HepG2 (cell line): ENCODE results near the gene TMEM237. TPM values are rescaled to one million over a fixed set of nuclear protein-coding genes. Genes with fewer than 3 reads are reported as not detected.
A peak's percentile ranks its signal among the peaks of the same experiment; 100 is the strongest.

Source experiments
- ATAC-seq: fragments of 200-7000 bp; cut with Tn5 transposase; 3 replicates; pipeline ENCODE4 v1.9.1; 2020; ENCODE audit warnings: mild to moderate bottlenecking, moderate library complexity
- BruUV-seq: library from RNA; stranded (reverse); fragments of 400-500 nt; replicated peaks from 2 replicates; lab custom pipeline; 2021; lab: Mats Ljungman, UMichigan
- CTCF ChIA-PET: fragments of 300-600 bp; formaldehyde crosslinking; extraction: SDS; loops from one replicate; lab custom pipeline; 2021; ENCODE audit warnings: low total read pairs, inconsistent platforms, low intra/inter-chr PET ratio; lab: Yijun Ruan, JAX
- POLR2A ChIA-PET: fragments of 350-600 bp; sonication (Branson Sonifier 250); formaldehyde crosslinking; loops from one replicate; lab custom pipeline; 2020; ENCODE audit warnings: antibody characterized with exemption, inconsistent platforms; lab: Yijun Ruan, JAX
- DNase-seq: peaks from one replicate; pipeline ENCODE4 v3.0.0-alpha.2; 2015; ENCODE audit warnings: low spot score
- FAIRE-seq: peaks from 3 replicates; lab custom pipeline; 2011; peaks lifted over from hg19 to GRCh38; lab: Jason Lieb, UNC
- H2AFZ ChIP-seq: one replicate; pipeline ENCODE4 v1.6.1; 2011; ENCODE audit warnings: low read length, inconsistent platforms
- H3K27ac ChIP-seq: fragments of 300-600 bp; 3 replicates; pipeline ENCODE4 v1.8.0; 2011; ENCODE audit warnings: mixed run types, mild to moderate bottlenecking, mixed read lengths, low read length, inconsistent platforms; ENCODE audit not compliant: insufficient read depth; ENCODE audit errors: extremely low read length
- H3K27me3 ChIP-seq, 2 experiments: fragments of 200-600 bp in 1 of 2; 2 replicates in 1 of 2; 3 replicates in 1 of 2; pipeline versions ENCODE4 v1.6.0 to v1.8.0; 2011; ENCODE audit warnings: low read length in 2 of 2, mild to moderate bottlenecking in 2 of 2, moderate library complexity in 2 of 2, inconsistent platforms in 1 of 2; ENCODE audit not compliant: insufficient read depth in 2 of 2, control insufficient read depth in 1 of 2
- H3K36me3 ChIP-seq, 2 experiments: fragments of 200-600 bp in 1 of 2; replicated peaks in 1 of 2; 2 replicates in 1 of 2; 3 replicates in 1 of 2; pipeline versions ENCODE4 v1.5.1 to v1.8.0; 2011; ENCODE audit warnings: low read length in 2 of 2, inconsistent platforms in 1 of 2; ENCODE audit not compliant: insufficient read depth in 2 of 2, control insufficient read depth in 1 of 2
- H3K4me1 ChIP-seq: 2 replicates; pipeline ENCODE4 v1.5.1; 2012; ENCODE audit warnings: low read length, inconsistent platforms; ENCODE audit not compliant: insufficient read depth
- H3K4me2 ChIP-seq: 2 replicates; pipeline ENCODE4 v1.6.0; 2011; ENCODE audit warnings: low read depth, low read length, inconsistent platforms
- H3K4me3 ChIP-seq, 3 experiments: fragments of 200-600 bp in 1 of 3; sonication (generic), shearing (Covaris generic) in 1 of 3; replicated peaks in 1 of 3; 2 replicates each; pipeline ENCODE4 v1.5.1; 2011 to 2016; ENCODE audit warnings: low read length in 3 of 3, inconsistent platforms in 2 of 3, low read depth in 2 of 3, mild to moderate bottlenecking in 2 of 3, control low read depth in 1 of 3, mixed read lengths in 1 of 3; ENCODE audit not compliant: insufficient read depth in 1 of 3
- H3K79me2 ChIP-seq: one replicate; pipeline ENCODE4 v1.6.1; 2011; ENCODE audit warnings: low read length, inconsistent platforms; ENCODE audit not compliant: insufficient read depth
- H3K9ac ChIP-seq: 2 replicates; pipeline ENCODE4 v1.6.0; 2011; ENCODE audit warnings: mild to moderate bottlenecking, low read depth, low read length, inconsistent platforms; ENCODE audit not compliant: insufficient read depth
- H3K9me3 ChIP-seq: 2 replicates; pipeline ENCODE4 v1.5.1; 2012; ENCODE audit warnings: mild to moderate bottlenecking, low read length
- H4K20me1 ChIP-seq: 2 replicates; pipeline ENCODE4 v1.6.0; 2011; ENCODE audit warnings: inconsistent platforms, mild to moderate bottlenecking, low read length, moderate library complexity; ENCODE audit not compliant: insufficient read depth
- ATF7 ChIP-seq, 2 experiments: fragments of 450-650 bp in 1 of 2; sonication (generic) in 1 of 2; formaldehyde crosslinking in 1 of 2; IDR thresholded peaks; 2 replicates each; pipeline versions ENCODE4 v1.4.0 to v1.6.1; 2016 to 2020; ENCODE audit warnings: antibody characterized with exemption in 1 of 2, mild to moderate bottlenecking in 1 of 2, missing genetic modification reagents in 1 of 2
- MAFF ChIP-seq: IDR thresholded peaks from 2 replicates; pipeline ENCODE4 v1.6.1; 2011; ENCODE audit warnings: low read depth, low read length, improper control_type of control experiment
- MAFK ChIP-seq, 2 experiments: IDR thresholded peaks in 1 of 2; conservative IDR thresholded peaks in 1 of 2; 2 replicates each; pipeline ENCODE4 v1.6.1; 2011; ENCODE audit warnings: improper control_type of control experiment in 2 of 2, low read length in 2 of 2
- TMF1 ChIP-seq: sonication (generic); formaldehyde crosslinking; IDR thresholded peaks from 2 replicates; pipeline ENCODE4 v1.8.1; 2022; ENCODE audit warnings: low read depth, missing genetic modification reagents
- ZNF589 ChIP-seq: sonication (generic); formaldehyde crosslinking; conservative IDR thresholded peaks from 2 replicates; pipeline ENCODE4 v1.8.0; 2022; ENCODE audit warnings: mild to moderate bottlenecking, moderate library complexity, missing genetic modification reagents
- WGBS: methylation state at CpG from one replicate; pipeline ENCODE4 v1.1.6; 2017; ENCODE audit warnings: low lambda C conversion rate; 5-methylcytosine and 5-hydroxymethylcytosine counted together
- in situ Hi-C: cut with HindIII; loops from 2 replicates; pipeline ENCODE4 v1.10.0; 2017; ENCODE audit warnings: low pct_unique_long_range_greater_than_20kb; ENCODE audit not compliant: extremely low pct_ligation_motif_present
- intact Hi-C: fragments of 100-400 bp; cut with micrococcal nuclease; formaldehyde crosslinking; loops from one replicate; pipeline ENCODE4 v1.10.0; 2022; ENCODE audit not compliant: unreplicated experiment
- polyA plus RNA-seq, 8 experiments: library from polyadenylated mRNA; depleted of rRNA in 3 of 8; stranded (reverse) in 7 of 8; unstranded in 1 of 8; fragments of >200 nt; fragmentation: Illumina TruSeq in 4 of 8; extraction: Trizol in 4 of 8; gene quantifications; 2 replicates each; pipeline versions ENCODE4 v1.2.1 to v1.2.3, GENCODE V29; 2011 to 2016; ENCODE audit warnings: low read depth in 4 of 8, missing spikeins in 1 of 8, mixed read lengths in 1 of 8; ENCODE audit not compliant: insufficient read depth in 1 of 8
- total RNA-seq, 5 experiments: library from RNA; depleted of rRNA; stranded (reverse); fragments of >200 nt; fragmentation: Illumina TruSeq; extraction: Trizol; gene quantifications; 2 replicates each; pipeline ENCODE4 v1.2.3, GENCODE V29; 2016; ENCODE audit warnings: low read depth in 1 of 5

Gene TMEM237
- total and polyA plus RNA-seq, 2 of the 13 experiments (the other 11 are each of a cell fraction or from before 2014, with no cell fraction given), result 21.8 to 36.1 TPM

DNA sequence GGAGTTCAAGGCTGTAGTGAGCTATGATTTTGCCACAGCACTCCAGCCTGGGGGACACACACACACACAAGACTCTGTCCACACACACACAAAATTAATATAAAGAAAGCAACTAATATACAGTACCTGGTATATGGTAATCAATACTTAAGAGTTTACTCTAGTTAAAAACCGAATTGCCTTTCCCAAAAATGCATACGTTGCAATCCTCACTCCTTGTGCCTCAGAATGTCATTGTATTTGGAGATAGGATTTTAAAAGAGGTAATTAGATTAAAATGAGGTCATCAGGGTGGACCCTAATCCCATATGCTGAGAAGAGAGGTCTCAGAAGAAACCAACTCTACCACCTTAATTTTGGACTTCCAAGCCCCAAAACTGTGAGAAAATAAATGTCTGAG, 35.7 kb downstream of the TMEM237 start:
- H3K4me2 ChIP-seq, result no peak overlapping the region
- FAIRE-seq, result no peak
- in situ Hi-C loops (no loop called here), intact Hi-C loops (no loop called here)
- 10% methylated on average over 2 of the region's 2 CpGs for WGBS
- H2AFZ ChIP-seq, result no peak overlapping the region
- H3K9ac ChIP-seq, result no peak overlapping the region
- no peaks in the 10 kb centered on the region for H4K20me1 ChIP-seq
- no peaks in the 10 kb centered on the region for H3K4me1 ChIP-seq
- no peaks in the 10 kb centered on the region for H3K79me2 ChIP-seq
- no peak overlapping the region for H3K27ac ChIP-seq
- H3K9me3 ChIP-seq, result no peaks in the 10 kb centered on the region
- ChIA-PET CTCF (no interaction called here), POLR2A (no interaction called here)
- H3K27me3 ChIP-seq, result no peaks in the 10 kb centered on the region; a peak in 1 of 5 replicates
- TF ChIP-seq ATF7 (IDR thresholded peaks at IDR 0.05) (peak; percentile 47), ATF7 (CRISPR knock-in tag; IDR thresholded peaks at IDR 0.05) (no peak), MAFF (peak; percentile 86), MAFK (conservative IDR thresholded peaks at IDR 0.05 in 1 of 2, IDR thresholded peaks at IDR 0.05 in 1 of 2; ENCODE audit: low read length in 2 of 2) (peak; percentile 89 to 91), TMF1 (CRISPR knock-in tag) (no peak)
- no peak overlapping the region for H3K4me3 ChIP-seq
- ATAC-seq, result no peak
- no peaks in the 10 kb centered on the region for H3K36me3 ChIP-seq
- DNase-seq, result no peak
- no TSS peak for BruUV-seq

- no peak overlapping the region for H3K9ac ChIP-seq
- H3K4me3 ChIP-seq, result no peak overlapping the region
- POLR2A ChIA-PET, result no interaction called here
- no peak overlapping the region for H3K4me2 ChIP-seq
- ATAC-seq (no peak), DNase-seq (no peak), FAIRE-seq (no peak)
- no peaks in the 10 kb centered on the region for H3K9me3 ChIP-seq
- CTCF ChIA-PET, result no interaction called here
- BruUV-seq, result no TSS peak
- TF ChIP-seq MAFK (conservative IDR thresholded peaks at IDR 0.05 in 1 of 2, IDR thresholded peaks at IDR 0.05 in 1 of 2; ENCODE audit: low read length in 2 of 2) (peak in 1 of 2 experiments; percentile 29; a peak in 1 of 4 replicates), ZNF589 (no peak)
- H3K27me3 ChIP-seq, result peaks cover 0 to 3% of the 10 kb centered on the region in 2 experiments; a peak in 2 of 5 replicates
- H3K4me1 ChIP-seq, result no peaks in the 10 kb centered on the region
- H3K79me2 ChIP-seq, result no peaks in the 10 kb centered on the region
- no peak overlapping the region for H2AFZ ChIP-seq
- 48% methylated on average over 3 of the region's 3 CpGs for WGBS
- no peak overlapping the region for H3K27ac ChIP-seq
- no peaks in the 10 kb centered on the region for H3K36me3 ChIP-seq
- intact Hi-C loops, result no loop called here
- no peaks in the 10 kb centered on the region for H4K20me1 ChIP-seq
- in situ Hi-C loops, result no loop called here
These were observed 42.4 kb downstream of the TMEM237 start for GRCh38 chr2:201600906-201601305.
